ENCODE data around the gene ABCC4.

Gene ABCC4, protein sequence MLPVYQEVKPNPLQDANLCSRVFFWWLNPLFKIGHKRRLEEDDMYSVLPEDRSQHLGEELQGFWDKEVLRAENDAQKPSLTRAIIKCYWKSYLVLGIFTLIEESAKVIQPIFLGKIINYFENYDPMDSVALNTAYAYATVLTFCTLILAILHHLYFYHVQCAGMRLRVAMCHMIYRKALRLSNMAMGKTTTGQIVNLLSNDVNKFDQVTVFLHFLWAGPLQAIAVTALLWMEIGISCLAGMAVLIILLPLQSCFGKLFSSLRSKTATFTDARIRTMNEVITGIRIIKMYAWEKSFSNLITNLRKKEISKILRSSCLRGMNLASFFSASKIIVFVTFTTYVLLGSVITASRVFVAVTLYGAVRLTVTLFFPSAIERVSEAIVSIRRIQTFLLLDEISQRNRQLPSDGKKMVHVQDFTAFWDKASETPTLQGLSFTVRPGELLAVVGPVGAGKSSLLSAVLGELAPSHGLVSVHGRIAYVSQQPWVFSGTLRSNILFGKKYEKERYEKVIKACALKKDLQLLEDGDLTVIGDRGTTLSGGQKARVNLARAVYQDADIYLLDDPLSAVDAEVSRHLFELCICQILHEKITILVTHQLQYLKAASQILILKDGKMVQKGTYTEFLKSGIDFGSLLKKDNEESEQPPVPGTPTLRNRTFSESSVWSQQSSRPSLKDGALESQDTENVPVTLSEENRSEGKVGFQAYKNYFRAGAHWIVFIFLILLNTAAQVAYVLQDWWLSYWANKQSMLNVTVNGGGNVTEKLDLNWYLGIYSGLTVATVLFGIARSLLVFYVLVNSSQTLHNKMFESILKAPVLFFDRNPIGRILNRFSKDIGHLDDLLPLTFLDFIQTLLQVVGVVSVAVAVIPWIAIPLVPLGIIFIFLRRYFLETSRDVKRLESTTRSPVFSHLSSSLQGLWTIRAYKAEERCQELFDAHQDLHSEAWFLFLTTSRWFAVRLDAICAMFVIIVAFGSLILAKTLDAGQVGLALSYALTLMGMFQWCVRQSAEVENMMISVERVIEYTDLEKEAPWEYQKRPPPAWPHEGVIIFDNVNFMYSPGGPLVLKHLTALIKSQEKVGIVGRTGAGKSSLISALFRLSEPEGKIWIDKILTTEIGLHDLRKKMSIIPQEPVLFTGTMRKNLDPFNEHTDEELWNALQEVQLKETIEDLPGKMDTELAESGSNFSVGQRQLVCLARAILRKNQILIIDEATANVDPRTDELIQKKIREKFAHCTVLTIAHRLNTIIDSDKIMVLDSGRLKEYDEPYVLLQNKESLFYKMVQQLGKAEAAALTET (N-terminal part only)

DNA sequence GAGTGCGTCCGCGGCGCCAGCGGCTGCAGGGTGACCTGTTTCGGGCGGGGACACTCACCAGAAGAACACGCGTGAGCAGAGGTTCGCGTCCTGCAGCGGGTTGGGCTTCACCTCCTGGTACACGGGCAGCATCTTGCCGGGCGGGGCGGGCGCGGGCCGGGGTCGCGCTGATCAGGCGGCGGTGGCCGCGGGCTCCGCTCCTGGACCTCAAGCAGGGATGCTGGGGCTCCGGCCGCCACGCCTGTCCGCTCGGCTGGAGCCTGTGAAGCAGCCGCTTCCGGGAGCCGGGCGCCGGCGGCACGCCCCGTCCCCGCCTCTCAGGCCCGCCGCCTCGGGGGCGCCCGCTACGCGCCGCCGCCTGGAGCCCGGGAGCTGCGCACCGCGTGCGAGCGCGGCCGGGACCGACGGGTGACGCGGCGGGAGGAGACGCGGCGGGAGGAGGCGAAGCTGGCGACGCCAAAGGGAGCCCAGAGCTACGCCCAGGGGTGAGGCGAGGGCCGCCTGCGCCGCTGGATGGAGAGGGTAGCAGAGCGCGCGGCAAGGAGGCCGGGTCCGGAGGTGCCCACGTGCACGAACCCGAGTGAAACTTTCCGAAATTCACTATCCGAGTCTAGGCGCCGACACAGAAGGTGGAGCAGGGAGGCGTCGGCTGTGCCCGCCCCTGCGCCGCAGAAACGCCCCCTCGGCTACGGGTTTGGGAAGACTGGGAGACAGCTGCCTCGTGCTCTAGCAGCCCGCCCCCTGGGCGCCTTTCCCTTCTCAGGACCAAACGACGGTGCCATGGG is at the start of gene ABCC4:
ABCC4 (minus strand) TSS at position 269 of the 785 bp plus-strand sequence; CDS start at position 132, 137 bp downstream.
- DNase-seq = peak; percentile 65

DNA sequence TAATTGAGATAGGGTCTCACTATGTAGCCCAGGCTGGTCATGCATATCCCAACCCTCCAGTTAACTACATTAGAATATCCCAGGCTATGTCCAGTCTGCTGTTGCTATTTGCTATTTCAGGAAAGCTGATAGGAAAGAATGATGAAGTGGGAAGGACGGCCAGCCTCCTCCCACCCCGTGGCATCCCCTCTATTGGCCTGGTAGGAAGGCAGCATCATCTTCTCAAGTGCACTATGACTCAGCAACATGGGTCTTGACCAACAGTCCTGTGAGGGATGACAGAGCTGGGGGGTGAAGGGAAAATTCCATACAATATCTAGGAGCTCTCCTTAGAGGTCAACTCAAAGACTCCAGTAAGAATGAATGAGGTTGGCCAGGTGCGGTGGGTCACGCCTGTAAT is 48.0 kb upstream of the ABCC4 start:
- peak; percentile 12 for DNase-seq

DNA sequence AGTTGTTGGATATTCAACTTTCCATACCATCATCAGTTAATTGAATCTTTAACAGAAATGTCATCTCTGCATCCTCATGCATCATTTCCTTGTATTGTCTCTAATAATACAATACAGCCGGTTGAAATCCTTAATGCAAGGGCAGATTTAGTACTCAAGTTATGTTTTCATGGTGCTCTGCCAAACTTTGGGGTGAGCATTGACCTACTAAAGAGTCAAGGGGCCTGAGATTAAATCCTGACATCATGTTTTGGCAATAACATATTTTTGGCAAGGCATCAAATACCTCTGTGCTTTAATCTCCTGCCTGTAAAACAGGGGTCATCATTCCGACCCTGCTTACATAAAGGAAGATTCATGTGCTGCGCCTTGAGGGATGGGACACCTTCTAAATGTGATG is 42.7 kb upstream of the ABCC4 start:
- DNase-seq = no peak

DNA sequence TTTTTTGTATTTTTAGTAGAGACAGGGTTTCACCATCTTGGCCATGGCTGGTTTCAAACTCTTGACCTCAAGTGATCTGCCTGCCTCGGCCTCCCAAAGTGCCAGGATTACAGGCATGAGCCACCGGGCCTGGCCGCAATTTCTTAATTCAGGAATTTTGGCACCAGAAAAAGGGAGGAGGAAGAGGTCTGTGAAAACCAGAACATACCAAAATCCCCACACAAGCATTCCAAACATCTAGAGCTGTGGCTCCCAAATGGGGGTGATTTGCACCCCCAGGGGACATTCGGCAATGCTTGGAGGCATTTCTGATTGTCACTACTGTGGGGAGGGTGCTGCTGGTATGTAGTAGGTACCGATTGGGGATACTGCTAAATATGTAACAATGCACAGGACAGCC is 40.2 kb upstream of the ABCC4 start:
- DNase-seq = no peak

DNA sequence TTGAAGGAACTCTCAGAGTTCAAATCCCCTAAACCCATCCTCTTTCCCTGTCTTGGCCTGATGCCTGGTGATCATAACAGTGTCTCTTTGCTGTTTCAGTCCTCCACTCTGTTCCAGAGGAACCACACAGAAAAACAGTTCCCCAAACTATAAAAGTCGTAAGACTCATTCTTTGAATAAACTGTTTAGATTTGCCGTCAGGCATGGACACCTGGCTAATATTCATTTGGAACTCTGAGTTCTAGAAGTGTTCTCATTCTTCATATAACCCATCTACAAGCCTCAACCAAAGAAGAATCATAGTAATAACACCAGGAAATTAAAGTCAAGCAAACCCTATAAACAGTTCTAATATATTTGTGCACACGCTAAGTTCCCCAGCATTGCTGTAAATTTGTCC is 37.7 kb upstream of the ABCC4 start:
- no peak for DNase-seq

DNA sequence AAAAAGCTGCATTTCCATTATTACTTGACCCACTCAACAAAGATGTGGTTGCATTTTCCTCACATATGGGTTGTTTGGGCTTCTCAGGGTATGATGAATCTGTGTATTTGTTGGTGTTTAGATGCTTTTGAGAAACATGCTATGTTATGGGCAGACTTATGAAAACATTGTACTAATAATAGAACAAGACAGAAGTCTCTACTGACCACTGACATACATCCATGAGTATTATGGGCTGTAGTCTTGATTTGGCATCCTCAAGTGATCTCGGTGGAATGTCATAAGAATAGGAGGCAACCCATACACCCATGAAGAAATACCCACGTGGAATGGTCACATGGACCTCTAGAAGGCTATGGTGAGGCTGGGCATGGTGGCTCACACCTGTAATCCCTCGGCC is 36.3 kb upstream of the ABCC4 start:
- no peak for DNase-seq

DNA sequence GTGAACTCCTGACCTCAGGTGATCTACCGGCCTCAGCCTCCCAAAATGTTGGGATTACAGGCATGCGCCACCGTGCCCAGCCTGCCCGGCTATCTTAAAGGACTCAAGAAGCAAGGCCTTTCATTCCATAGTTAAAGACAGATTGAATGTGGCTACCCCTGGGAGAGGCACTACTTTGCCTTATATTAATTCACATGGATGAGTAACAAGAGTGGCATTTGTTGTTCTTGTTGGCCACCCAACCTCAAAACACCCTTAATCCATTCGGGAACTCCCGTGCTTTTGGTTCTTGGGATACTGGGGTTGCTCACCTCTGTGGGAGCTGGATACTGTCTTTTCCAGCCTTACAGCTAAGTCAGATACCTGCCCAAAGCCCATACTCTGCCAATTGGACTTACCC is 34.4 kb upstream of the ABCC4 start:
- DNase-seq = no peak

DNA sequence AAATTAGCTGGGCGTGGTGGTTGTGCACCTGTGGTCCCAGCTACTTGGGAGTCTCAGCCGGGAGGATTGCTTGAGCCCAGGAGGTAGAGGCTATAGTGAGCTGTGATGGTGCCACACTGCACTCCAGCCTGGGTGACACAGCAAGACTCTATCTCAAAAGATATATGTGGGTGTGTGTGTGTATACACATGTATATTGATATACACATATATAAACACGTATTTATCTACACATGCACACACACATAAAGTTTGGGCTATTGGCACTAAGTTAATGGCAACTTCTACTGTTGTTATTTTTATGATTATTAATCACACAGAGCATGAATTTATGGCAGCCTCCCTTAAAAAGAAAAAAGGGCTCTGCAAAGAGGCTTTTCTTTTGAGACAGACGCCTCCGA is 27.1 kb upstream of the ABCC4 start:
- DNase-seq = no peak

DNA sequence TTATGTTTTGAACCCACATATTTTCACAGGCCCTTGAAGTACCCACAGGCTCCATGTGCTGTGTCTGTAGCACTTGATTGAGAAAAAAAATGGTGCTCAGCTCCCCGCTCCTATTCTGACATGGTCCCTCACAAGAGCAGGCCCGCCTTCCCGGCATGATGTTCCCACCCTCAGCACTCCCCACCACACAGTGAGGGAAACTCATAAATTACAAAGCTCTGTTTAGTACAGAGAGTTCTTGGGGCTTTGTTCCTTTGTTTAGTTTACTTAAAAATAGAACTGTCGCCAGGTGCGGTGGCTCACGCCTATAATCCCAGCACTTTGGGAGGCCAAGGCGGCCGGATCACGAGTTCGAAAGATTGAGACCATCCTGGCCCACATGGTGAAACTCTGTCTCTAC is 25.9 kb upstream of the ABCC4 start:
- no peak for DNase-seq

DNA sequence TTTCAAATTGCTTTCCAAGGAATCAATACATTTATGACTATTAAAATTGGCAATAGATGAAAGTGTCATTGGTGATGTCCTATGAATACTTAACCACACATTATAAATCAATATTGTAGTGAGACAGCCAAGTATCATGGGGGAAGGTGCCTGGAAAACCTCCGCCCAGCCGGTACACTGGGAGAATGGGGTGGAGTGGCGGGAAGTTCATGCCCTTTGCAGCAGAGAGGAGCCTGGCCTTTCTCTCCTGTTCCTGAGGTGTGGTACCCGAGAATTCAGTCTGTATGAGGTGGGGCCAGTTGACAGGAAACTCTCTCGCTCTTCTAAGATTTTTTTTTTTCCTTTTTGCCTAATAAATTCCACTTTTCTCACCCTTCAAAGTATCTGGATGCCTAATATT is 25.4 kb upstream of the ABCC4 start:
- no peak for DNase-seq

DNA sequence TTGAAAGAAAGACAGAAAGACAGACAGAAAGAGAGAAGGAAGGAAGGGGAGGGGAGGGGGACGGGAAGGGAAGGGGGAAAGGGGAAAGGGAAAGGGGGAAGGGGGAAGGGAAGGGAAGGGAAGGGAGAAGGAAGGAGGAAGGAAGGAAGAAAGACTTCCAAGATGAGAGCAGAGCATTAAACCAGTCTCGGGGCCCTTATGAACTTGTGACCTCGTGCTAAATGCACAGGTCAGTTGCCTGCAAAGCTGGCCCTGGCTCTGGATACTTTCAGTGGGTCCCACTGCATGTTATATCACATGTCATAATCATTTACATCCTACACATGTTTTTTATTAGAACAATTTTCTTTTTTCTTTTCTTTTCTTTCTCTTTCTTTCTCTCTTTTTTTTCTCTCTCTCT is 24.2 kb upstream of the ABCC4 start:
- no peak for DNase-seq

DNA sequence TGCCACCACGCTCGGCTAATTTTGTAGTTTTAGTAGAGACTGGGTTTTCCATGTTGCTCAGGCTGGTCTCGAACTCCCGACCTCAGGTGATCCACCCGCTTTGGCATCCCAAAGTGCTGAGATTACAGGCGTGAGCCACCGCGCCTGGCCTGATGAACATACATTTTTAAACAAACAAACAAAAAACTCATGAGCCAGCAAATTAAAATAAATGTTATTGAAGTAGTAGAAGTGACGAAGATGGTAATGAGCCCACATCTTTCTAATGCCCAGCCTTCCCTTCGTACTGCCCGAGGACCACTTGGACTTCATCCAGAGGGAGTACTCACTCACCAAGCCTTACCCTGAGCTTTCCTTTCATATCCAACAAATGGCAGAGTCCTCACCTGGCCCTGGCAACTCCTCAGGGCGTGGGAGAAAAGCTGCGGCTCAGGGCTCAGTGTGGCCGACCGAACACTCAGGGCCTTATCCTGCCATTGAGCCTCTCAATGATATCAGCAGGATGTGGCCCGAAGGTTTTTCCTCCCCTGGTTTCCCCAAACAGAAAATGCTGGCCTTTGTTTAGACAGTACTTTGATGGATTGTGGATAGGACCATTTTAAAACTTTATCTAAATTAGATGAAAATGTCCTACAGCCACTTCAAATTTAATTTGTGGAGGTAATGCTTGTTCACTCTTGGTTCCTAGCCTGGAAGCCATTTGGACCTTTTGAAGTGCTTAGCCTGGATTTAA is 22.8 kb upstream of the ABCC4 start:
- no peak for DNase-seq

DNA sequence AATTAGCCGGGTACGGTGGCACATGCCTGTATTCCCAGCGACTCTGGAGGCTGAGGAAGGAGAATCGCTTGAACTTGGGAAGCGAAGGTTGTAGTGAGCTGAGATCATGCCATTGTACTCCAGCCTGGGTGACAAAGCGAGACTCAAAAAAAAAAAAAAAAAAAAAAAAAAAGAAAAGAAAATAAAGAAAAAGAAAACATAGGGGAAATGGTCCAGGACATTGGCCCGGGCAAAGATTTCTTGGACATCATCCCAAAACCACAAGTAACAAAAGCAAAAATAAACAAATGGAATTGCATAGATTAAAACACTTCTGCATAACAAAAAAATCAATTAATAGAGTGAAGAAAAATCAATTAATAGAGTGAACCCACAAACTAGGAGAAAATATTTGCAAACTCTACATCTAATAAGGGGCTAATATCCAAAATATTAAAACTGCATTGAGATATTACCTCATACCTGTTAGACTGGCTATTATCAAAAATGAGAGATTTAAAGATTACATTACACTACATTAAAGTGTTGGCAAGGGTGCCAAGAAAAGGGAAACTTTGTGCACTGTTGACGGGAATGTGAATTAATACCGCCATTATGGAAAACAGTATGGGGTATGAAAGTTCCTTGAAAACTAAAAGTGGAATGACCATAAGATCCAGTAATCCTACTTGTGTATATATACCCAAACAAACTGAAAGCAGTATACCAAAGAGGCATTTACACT is 18.5 kb upstream of the ABCC4 start:
- no peak for DNase-seq

DNA sequence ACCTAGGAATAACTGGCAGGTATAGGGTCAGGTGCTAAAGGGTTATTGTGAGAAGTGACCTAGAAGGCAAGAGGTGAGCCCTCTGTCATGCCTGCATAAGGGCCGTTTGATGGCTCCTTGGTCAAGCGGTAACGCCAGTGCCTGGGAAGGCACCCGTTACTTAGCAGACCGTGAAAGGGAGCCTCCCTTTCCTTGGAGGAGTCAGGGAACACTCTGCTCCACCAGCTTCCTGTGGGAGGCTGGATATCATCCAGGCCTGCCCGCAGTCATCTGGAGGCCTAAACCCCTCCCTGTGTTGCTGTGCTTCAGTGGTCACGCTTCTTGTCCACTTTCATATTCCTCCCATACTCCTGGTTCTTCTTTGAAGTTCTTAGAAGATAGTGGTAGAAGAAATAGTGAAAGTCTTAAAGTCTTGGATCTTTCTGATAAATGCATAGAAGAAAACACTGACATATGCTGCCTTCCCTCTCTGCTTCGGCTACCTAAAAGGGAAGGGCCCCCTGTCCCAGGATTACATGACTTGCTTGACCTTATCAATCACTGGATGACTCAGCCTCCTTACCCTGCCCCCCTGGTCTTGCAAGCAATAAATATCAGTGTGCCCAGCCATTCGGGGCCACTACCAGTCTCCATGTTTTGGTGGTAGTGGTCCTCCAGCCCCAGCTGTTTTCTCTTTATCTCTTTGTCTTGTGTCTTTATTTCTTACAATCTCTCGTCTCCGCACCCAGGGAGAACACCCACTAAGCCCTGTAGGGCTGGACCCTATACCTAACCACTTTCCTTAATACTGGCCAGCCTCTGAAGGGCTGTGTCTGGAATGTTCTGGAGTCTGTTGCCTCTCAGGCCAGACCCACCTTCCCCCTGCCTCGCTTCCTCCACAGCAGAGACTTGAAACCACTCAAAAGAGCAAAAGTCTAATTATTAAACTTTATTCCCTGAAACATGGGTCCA is 16.1 kb upstream of the ABCC4 start:
- DNase-seq = no peak

DNA sequence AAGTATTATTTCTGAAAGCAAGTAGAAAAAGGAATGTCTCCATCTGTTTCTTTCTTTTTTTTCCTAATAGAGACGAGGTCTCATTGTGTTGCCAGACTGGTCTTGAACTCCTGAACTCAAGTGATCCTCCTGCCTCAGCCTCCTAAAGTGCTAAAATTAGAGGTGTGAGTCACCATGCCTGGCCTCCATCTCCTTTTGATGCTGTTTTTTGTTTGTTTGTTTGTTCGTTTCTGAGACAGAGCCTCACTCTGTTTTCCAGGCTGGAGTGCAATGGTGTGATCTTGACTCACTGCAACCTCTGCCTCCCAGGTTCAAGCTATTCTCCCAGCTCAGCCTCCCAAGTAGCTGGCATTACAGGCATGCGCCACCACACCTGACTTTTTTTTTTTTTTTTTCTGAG is 14.5 kb upstream of the ABCC4 start:
- no peak for DNase-seq

DNA sequence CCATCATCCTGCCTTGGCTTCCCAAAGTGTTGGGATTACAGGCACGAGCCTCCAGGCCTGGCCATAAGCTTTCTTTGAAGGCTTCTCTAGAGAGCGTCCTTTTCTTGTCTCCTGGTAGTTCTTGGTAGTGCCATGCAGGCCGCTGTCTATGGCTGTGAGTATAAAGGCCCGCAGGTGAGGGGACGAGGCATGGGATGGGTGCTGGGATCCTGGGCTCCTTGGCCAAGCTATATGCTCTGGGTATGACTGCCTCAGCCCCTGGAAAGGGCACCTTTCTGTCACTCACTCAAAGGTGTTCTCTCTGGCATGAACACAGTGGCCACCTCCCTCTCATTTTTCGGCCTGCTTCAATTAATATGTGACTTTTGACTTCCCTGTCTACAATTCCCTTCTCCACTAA is 6.3 kb upstream of the ABCC4 start:
- no peak for DNase-seq

DNA sequence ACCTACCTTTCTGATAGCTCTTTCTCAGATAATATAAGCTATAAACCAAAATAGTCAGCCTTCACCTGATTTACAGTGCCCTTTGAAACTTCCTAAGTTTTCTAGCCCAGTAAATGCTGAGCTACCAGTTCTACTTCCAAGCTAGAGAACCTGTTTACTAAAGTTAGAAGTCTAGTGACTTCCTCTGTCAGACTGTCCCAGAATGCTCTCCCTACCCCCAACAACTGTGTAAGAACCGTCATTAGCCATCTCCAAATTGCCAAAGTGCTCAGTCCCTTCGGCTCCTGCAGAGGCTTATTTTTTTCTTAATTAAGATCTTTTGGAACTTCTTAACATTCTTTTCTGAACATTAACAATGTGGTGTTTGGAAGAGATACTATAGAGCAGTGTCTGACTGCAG is 3.2 kb upstream of the ABCC4 start:
- DNase-seq = no peak

DNA sequence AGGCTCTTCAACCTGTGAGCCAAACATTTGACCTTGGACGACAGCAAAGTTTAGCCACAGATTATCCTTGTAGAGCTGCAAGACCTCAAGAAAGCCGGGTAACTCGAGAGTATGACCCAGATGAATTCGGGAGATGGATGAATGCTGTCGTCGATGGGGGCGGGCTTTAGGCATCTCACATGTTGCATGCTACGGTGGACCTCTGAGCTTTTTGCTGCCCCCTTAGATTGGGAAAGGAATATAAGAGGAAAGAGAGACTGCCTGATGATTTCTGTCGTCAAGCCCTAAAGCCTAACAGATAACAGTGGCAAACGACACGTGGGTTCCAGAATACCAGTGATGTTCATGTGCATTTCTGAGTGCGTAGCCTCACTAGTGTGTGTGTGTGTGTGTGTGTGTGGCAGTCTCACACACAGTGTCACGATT is 730 bp upstream of the ABCC4 start:
- no peak for DNase-seq

DNA sequence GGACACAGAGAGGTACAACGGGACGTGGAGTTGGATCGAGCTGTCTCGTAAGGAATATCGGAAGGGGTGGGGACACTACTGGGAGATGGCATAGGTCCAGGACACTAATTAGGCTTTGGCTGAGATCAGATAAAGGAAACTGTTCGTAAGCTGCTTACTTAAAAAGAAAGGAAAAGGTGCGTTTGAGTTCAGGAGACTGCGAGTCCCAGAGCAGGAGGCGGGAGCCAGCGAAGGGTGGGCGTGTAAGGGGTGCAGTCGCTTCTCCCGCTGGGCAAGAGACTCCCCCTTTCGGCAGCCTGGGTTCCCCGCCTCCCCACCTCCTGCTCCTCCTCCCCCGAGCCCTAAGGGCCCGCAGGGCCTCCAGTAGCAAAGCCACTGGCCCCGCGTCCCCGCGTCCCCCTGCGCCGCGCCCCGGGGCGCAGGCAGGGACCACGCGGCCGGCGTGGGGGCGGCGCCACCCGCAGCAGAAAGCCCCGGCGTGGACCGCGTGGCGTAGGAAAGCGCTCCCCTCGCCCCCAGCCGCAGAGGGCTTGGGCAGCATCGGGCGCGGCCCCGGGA is 547 bp downstream of the ABCC4 start:
- no peak for DNase-seq
